T-helper 22 cell (primary cell): ENCODE measurements around the gene POLR2H.

Experiments used
- DNase-seq: peaks from one replicate; pipeline ENCODE4 v3.0.0-alpha.2; 2020; ENCODE audit warnings: low read depth

The POLR2H gene

DNA sequence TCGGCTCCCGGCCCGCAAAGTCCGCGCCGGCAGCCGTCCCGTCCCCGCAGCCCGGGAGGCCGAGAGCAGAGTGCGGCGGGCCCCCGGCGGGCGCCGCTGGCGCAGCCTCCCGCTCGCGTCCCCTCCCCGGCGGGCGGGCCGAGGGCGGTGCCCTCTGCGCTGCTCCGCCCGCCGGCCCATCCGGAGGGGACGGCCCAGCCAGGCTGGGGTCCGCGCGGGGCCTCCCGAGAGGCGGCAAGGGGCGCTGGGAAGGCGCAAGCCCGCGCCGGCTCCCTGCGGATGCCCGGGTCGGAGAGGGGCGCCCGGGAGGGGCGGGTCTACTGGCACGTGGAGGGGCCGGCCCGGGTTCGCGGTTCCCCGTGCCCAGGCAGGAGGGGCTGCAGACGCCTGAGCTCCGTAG, at the start of gene POLR2H, which contains the start of gene CLCN2:
Gene POLR2H, plus strand, starts transcription at position 179 of the 400 bp plus-strand sequence. CDS start 1,783 bp downstream, outside the sequence.
Gene CLCN2, minus strand, starts transcription at position 74 of the 400 bp plus-strand sequence. CDS start 126 bp downstream, outside the sequence.
- peak; percentile 27 for DNase-seq

DNA sequence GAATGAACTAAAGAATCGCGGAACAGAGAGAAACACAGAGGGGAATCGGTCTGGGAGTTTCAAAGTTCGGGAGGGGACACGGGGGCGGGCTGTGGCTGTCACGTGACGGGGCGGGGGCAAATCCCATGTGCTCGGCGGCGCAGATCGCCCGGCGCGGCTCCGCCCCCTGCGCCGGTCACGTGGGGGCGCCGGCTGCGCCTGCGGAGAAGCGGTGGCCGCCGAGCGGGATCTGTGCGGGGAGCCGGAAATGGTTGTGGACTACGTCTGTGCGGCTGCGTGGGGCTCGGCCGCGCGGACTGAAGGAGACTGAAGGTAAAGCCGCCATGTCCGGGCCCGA, 47.2 kb upstream of the POLR2H start, which contains the start of gene EIF4G1:
Gene EIF4G1, plus strand, starts transcription at position 244 of the 337 bp plus-strand sequence. CDS start 1,191 bp downstream, outside the sequence.
- DNase-seq: peak; percentile 88

DNA sequence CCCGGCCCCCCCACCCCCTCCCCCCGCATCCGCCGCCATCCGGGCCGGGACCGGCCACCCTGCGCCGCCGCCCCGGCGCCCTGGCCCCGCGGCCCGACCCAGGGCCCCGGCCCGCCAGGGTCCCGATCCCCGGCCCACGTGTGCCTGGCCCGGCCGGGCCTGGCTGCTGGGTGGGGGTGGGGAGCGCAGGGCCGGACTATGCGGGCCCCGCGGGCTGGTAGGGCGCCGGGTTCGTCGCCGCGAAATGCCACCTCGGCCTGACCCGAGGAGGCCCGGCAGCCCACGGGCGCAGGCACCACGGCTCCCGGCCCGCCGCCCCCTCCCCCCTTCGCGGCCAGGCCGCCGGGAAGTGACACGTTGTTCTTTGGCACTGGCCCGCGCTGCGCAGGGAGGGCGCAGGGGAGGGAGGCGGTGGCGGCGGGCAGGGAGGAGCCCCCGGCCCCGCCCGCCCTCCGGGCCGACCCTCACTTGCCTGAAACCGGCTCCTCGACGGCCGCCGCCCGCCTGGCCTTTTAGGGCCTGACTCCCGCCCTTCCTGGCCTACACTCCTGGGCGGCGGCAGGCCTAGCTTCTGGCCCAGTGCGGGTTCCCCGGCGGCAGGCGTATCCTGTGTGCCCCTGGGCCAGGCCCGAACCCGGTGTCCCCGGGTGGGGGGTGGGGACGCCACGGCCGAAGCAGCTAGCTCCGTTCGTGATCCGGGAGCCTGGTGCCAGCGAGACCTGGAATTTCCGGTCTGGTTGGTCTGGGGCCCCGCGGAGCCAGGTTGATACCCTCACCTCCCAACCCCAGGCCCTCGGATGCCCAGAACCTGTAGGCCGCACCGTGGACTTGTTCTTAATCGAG, 46.6 kb upstream of the POLR2H start:
- DNase-seq: peak; percentile 66

DNA sequence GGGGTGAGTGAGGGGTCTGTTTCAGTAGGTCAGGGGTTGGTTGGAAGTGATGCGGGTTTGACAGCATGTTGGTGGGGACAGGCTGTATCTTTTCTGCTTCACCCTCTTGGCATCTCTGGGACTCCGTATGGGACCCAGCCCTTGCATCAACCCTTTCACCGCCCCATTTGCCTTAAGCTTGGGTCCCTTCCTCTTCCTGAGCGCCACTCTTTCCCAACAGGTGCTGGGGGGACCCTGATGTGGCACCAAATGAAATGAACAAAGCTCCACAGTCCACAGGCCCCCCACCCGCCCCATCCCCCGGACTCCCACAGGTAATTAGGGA, 46.0 kb upstream of the POLR2H start:
- DNase-seq: no peak

DNA sequence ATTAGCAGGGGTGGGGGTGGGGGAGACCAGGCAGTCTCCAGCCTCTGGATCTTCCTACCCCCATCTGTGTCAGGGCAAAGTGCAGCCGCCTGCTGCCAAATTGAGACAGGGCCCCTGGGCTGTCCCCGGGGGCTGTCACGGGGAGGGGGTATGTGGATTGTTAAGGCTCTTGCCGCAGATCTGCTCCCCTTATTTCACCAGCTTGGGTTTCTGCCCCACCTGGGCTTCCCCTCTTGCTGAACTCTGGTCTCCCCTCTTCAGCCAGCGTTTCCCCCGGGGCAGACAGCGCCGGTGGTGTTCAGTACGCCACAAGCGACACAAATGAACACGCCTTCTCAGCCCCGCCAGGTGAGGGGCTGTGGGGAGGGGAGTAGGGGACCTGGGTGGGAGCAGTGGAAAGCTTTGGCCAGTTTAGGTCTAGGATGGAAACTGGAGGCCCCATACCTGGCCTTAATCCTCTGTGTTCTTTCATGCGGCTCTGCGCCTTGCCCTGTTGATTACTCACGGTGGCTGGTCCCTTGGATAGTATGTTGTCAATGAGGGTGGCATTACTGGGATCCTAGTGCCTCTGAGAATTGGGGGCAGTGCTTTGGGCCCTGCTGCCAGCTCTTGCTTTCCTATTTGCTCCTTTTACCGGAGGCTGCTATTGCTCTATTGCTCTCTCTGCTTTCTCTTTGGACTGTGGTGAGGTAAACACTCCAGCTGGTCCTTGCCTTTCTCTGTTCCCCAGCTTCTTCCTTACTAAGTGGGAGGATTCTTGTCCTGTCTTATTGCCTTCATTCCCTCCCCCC, 45.4 kb upstream of the POLR2H start:
- DNase-seq: no peak

DNA sequence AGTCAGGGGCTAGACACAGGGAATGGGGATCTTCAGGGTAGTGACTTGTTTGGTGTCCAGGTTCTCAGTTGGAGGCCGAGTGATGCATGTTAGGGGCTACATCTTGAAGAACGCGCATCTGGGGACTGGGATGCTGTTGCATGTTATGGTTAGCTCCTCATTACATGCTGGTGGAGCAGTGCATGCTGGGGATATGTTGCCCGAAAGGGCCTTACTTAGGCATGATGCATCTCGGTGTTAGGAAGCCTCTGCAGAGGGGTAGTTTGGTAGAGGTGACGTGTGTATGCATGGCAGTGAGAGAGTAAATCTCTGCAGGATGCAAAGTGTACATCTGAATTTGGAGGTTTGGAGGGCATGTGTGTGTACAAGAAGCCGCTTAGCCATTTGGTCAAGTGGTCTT, 44.7 kb upstream of the POLR2H start:
- DNase-seq: no peak

DNA sequence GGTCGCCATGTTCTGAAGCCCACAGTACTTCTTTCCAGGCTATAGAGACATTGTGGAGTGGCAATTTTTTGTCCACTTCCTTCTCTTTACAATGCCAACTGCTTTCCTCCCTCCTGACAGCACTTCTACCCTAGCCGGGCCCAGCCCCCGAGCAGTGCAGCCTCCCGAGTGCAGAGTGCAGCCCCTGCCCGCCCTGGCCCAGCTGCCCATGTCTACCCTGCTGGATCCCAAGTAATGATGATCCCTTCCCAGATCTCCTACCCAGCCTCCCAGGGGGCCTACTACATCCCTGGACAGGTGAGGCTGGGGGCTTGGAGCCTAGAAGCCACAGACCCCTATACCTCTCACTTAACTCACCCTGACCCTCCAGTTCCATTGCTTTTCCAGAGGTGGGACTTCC, 44.3 kb upstream of the POLR2H start:
- DNase-seq: no peak

DNA sequence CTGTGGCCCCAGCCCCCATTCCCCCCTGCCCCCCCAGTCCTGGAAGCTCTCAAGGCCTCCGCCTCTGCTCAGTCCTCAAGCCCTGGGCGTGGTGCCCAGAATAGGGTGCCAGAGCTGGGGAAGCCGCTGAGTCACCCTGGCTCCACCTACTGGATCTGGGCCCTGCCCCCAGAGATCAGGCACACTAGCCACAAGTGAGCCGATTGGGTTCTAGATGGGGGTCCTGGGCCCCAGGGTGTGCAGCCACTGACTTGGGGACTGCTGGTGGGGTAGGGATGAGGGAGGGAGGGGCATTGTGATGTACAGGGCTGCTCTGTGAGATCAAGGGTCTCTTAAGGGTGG, 41.4 kb upstream of the POLR2H start:
- no peak for DNase-seq

DNA sequence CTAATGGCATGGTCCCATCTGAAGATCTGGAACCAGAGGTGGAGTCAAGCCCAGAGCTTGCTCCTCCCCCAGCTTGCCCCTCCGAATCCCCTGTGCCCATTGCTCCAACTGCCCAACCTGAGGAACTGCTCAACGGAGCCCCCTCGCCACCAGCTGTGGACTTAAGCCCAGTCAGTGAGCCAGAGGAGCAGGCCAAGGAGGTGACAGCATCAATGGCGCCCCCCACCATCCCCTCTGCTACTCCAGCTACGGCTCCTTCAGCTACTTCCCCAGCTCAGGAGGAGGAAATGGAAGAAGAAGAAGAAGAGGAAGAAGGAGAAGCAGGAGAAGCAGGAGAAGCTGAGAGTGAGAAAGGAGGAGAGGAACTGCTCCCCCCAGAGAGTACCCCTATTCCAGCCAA, 39.8 kb upstream of the POLR2H start:
- DNase-seq: no peak

DNA sequence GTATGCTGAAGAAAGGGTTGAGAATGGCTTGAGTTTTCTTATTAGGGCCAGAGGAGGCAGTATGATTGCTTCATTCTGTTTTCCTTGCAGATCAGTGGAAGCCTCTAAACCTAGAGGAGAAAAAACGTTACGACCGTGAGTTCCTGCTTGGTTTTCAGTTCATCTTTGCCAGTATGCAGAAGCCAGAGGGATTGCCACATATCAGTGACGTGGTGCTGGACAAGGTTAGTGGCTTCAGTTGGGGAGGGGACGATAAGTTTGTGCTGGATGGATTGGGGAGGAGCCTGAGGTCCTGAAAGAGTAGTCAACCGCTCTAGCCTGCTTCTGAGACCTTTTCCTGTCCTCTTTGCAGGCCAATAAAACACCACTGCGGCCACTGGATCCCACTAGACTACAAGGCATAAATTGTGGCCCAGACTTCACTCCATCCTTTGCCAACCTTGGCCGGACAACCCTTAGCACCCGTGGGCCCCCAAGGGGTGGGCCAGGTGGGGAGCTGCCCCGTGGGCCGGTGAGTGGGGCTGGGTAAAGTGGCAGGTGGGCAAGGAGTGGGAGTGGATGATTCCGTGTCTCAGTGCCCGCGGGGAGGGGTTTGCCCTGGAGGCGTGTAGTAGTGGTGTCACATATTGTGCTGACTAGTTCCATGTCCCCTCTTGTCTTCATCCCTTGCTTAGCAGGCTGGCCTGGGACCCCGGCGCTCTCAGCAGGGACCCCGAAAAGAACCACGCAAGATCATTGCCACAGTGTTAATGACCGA, 38.6 kb upstream of the POLR2H start:
- DNase-seq: no peak

DNA sequence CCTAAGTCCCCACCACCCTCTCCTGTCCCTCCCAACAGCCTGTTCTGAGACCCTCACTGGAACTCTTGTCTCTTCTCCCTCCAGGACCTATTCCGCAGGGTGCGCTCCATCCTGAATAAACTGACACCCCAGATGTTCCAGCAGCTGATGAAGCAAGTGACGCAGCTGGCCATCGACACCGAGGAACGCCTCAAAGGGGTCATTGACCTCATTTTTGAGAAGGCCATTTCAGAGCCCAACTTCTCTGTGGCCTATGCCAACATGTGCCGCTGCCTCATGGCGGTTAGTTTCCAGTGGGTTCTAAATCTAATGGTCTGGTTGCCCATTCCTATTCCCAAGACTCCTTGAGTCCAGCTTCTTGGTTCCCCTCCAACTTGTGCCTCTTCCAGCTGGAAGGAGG, 37.8 kb upstream of the POLR2H start:
- DNase-seq: no peak

DNA sequence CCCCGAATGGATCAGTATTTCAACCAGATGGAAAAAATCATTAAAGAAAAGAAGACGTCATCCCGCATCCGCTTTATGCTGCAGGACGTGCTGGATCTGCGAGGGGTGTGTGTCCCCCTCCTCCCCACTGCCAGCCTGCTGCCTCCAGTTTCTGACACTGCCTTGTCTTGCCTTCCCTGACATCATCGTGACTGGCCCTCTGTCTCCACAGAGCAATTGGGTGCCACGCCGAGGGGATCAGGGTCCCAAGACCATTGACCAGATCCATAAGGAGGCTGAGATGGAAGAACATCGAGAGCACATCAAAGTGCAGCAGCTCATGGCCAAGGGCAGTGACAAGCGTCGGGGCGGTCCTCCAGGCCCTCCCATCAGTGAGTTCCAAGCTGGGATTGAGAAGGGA, 36.2 kb upstream of the POLR2H start:
- DNase-seq: no peak

DNA sequence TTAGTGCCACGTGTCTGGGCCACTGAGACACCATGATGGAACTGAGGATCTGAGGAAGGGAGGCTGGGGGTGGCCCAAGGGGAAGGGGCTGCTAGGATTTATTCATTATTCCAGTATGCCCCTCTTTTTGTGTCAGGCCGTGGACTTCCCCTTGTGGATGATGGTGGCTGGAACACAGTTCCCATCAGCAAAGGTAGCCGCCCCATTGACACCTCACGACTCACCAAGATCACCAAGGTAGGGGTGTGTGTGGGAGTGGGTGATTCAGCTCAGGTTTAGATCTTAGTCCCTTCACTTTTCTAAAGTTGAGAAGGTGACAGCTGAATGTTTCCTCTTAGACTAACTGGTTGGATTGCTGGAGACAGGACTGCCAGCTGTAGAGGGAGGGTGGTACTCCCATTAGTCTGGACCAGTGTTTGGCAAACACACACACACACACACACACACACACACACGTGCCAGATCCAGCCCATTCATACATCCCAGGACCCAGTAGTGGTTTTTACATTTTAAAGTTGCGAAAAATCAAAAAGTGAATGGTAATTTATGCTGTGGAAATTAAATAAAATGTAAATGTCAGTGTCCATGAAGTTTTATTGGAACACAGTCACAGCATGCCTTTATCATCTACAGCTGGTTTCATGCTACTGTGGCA, 35.7 kb upstream of the POLR2H start:
- DNase-seq: no peak

DNA sequence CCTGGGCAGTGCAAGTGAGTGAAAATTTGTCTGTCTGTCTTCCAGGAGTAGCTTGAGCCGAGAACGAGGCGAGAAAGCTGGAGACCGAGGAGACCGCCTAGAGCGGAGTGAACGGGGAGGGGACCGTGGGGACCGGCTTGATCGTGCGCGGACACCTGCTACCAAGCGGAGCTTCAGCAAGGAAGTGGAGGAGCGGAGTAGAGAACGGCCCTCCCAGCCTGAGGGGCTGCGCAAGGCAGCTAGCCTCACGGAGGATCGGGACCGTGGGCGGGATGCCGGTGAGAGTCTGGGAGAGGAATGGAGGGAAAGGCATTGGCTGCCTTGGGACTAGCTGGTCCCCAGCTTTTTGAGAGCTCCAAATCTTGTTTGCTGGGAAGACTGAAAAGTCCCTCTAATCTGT, 34.3 kb upstream of the POLR2H start:
- DNase-seq: no peak

DNA sequence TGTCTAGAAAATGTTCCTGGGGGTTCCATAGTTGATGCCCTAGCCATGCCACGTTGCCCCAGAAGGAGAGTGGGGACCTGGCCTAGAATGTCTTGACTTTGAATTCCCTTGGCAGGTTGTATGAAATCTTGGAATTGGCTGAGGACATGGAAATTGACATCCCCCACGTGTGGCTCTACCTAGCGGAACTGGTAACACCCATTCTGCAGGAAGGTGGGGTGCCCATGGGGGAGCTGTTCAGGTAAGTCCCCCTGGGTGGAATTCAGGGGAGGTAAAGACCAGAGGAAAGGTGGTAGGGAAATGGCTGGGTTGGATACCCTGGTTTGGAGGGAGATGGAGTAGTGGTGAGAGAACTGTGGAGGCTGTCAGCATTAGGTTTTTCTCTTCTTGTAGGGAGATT, 33.0 kb upstream of the POLR2H start:
- DNase-seq: no peak

DNA sequence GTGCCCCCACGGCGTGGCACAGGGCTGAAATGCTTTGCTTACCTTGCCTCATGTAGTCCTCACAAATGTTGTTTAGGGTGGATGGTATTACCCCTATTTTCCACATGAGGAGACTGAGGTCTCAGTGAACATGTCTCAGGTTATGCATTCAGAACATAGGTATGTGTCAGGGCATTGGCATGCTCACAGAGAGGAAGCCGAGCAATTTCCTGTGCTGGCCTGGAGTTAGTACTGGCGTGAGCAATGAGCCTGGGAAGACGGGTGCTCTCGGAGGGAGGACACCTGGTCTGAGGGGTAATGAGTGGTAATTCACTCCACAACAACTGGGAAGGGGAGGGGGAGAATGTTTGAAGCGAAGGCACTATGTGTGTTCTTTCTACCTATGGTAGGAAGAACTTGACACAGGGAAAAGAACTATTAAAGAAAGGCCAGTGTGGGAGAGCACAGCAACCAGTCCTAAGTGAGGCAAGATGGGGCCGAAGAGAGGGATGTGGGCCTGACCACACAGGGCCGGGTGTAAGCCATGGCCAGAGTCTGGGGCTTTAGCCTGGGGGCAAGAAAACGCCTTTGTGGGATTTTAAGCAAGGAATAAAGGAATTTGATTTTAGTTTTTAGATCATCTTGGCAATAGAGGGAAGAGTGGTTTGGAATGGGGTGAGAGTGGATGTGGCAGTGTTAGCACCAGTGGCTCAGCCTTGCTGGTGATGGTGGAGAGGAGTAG, 29.0 kb upstream of the POLR2H start:
- DNase-seq: no peak

DNA sequence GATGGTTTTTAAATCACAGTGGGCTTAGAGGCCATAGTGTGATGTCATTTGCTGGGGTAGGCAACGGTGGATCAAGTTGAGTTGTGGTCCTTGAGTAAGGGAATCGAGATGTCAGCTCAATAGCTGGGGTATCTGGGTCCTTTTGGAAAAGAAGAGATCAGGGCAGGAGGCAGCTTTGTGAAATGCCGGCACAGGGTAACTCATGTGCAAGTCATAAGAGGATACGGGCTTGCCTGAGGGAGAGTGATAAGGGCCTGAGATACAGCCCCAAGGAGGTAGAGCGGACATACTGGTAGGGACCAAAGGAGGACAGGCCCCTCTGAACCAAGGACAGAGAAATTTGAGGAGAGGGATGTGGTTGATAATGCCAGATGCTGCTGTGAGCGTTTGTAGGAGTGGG, 28.3 kb upstream of the POLR2H start:
- DNase-seq: no peak

DNA sequence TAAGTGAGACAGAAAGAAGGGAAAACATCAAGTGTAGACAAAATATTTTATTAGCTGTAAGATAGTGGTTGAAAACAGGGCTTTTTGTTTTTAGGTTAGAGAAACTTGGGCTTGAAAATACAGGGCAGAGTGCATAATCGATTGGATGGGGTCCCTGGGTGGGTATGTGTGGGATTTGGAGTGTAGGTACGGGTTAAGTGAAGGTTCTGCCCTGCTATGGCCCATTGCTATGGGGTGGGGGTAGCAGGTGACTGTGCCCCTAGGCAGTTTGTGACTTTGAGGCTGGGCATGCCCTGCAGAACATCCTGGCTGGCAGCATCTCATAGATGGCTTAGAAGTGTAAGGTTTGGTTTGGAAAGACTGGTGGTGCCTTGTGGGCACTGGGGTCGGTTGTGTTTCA, 27.8 kb upstream of the POLR2H start:
- no peak for DNase-seq

DNA sequence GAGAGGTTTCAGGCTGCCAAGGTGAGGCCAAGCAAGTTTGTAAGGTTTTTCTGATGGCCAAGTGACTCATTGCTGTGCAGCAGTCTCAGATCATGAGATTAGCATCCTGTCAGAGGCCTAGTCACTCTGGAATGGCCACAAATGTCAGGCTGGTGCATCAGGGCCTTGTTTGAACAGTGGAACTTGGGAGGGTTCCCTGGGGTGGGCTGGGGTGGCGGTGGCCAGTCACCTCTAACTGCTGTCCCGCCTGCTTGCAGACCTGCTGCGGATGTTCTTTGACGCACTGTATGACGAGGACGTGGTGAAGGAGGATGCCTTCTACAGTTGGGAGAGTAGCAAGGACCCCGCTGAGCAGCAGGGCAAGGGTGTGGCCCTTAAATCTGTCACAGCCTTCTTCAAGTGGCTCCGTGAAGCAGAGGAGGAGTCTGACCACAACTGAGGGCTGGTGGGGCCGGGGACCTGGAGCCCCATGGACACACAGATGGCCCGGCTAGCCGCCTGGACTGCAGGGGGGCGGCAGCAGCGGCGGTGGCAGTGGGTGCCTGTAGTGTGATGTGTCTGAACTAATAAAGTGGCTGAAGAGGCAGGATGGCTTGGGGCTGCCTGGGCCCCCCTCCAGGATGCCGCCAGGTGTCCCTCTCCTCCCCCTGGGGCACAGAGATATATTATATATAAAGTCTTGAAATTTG, 26.9 kb upstream of the POLR2H start:
- peak; percentile 54 for DNase-seq

DNA sequence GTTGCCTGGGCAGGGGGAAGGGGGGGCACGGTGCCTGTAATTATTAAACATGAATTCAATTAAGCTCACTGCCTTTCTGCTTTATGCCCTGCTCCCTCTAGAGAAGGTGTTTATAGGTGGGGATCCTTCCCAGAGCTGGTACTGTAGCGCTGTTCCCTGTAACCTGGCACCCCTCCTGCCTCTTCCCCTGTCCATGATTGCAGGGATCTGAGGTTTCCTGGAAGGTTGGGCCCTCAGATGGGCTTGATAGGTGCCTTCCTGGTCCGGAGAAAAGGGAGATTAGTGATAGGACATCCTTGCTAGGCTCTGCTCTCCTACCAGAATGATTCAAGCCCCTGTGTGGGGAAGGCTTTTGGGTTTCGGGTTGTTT, 26.2 kb upstream of the POLR2H start:
- no peak for DNase-seq
